ENCODE results near the gene FAM53A. TPM values are rescaled to one million over a fixed set of nuclear protein-coding genes. Genes with fewer than 3 reads are reported as not detected.

Gene FAM53A

DNA sequence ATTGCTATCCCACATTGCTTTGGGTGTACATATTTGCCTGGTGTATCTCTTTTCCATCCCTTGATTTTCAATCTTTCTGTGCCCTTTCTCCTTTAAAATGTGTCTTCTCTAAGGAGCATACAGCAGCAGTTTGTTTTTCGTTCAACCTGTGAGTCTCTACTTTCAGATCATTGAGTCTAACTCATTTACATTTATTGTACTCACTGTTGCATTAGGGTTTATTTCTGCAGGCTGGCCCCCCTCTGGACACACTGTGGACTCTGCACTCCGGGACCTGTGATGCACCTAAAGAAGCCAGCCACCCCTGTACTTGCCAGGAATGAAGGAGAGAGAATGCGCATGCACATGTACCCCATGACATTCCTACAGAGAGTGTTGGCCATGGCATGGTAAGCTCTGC, 93.0 kb downstream of the FAM53A start:
- H2BK12ac ChIP-seq (ENCODE audit: low read length in 2 of 2): no peak overlapping the region
- H4K91ac ChIP-seq (ENCODE audit: low read length): no peak overlapping the region
- H3K27ac ChIP-seq (ENCODE audit: low read length, poor library complexity, severe bottlenecking): no peak overlapping the region
- no peak for DNase-seq
- no peak overlapping the region for H3K4me3 ChIP-seq (ENCODE audit: insufficient read depth in 1 of 2, low read depth in 1 of 2, low read length in 2 of 2)
- no peak overlapping the region for H2AFZ ChIP-seq (ENCODE audit: low read depth, low read length)
- no peak overlapping the region for H3K23ac ChIP-seq (ENCODE audit: low read length in 2 of 2)
- H3K14ac ChIP-seq (ENCODE audit: low read length in 2 of 2): no peak overlapping the region
- no peak overlapping the region for H3K9ac ChIP-seq (ENCODE audit: low read length)
- H3K36me3 ChIP-seq (ENCODE audit: control insufficient read depth in 1 of 2, insufficient read depth in 2 of 2, low read depth in 1 of 2, low read length in 2 of 2): no peaks in the 10 kb centered on the region
- peaks cover 0 to 21% of the 10 kb centered on the region in 2 experiments for H3K27me3 ChIP-seq (ENCODE audit: control insufficient read depth in 1 of 2, insufficient read depth in 1 of 2, low read length in 2 of 2)
- peaks cover 37% of the 10 kb centered on the region for H3K9me3 ChIP-seq (ENCODE audit: control insufficient read depth, low read length)
- no peak overlapping the region for H4K8ac ChIP-seq (ENCODE audit: low read length)
- no peak overlapping the region for H3K18ac ChIP-seq (ENCODE audit: low read depth in 1 of 2, low read length in 2 of 2)
- no peaks in the 10 kb centered on the region for H3K79me1 ChIP-seq (replicated peaks; ENCODE audit: low read length, poor library complexity, severe bottlenecking)
- no peak overlapping the region for H3K4ac ChIP-seq (ENCODE audit: low read depth in 1 of 2, low read length in 2 of 2)
- H2BK5ac ChIP-seq (ENCODE audit: low read depth, low read length, poor library complexity, severe bottlenecking): no peak overlapping the region
- no peak overlapping the region for H2AK5ac ChIP-seq (ENCODE audit: low read length, severe bottlenecking)
- 88% methylated on average over 3 of the region's 3 CpGs for WGBS
- no peaks in the 10 kb centered on the region for H3K4me1 ChIP-seq (ENCODE audit: control insufficient read depth, insufficient read depth, low read depth, low read length)
- H2BK120ac ChIP-seq (ENCODE audit: low read depth, low read length): no peak overlapping the region
- H2BK15ac ChIP-seq (ENCODE audit: low read depth, poor library complexity, severe bottlenecking): no peak overlapping the region
- no peak overlapping the region for H3K4me2 ChIP-seq (ENCODE audit: low read length, poor library complexity, severe bottlenecking)

- Histone ChIP-seq H2BK5ac (ENCODE audit: low read depth, low read length, poor library complexity, severe bottlenecking) (no peak overlapping the region), H3K9ac (ENCODE audit: low read length) (no peak overlapping the region), H3K4ac (ENCODE audit: low read depth in 1 of 2, low read length in 2 of 2) (no peak overlapping the region), H2AK5ac (ENCODE audit: low read length, severe bottlenecking) (no peak overlapping the region), H3K23ac (ENCODE audit: low read length in 2 of 2) (no peak overlapping the region), H4K8ac (ENCODE audit: low read length) (no peak overlapping the region), H3K4me2 (ENCODE audit: low read length, poor library complexity, severe bottlenecking) (no peak overlapping the region), H3K79me1 (replicated peaks; ENCODE audit: low read length, poor library complexity, severe bottlenecking) (no peaks in the 10 kb centered on the region), H2AFZ (ENCODE audit: low read depth, low read length) (no peak overlapping the region), H3K4me3 (ENCODE audit: insufficient read depth in 1 of 2, low read depth in 1 of 2, low read length in 2 of 2) (no peak overlapping the region), H3K27ac (ENCODE audit: low read length, poor library complexity, severe bottlenecking) (no peak overlapping the region), H3K18ac (ENCODE audit: low read depth in 1 of 2, low read length in 2 of 2) (no peak overlapping the region), H2BK12ac (ENCODE audit: low read length in 2 of 2) (no peak overlapping the region), H2BK15ac (ENCODE audit: low read depth, poor library complexity, severe bottlenecking) (no peak overlapping the region), H3K9me3 (ENCODE audit: control insufficient read depth, low read length) (peaks cover 37% of the 10 kb centered on the region), H3K36me3 (ENCODE audit: control insufficient read depth in 1 of 2, insufficient read depth in 2 of 2, low read depth in 1 of 2, low read length in 2 of 2) (no peaks in the 10 kb centered on the region), H4K91ac (ENCODE audit: low read length) (no peak overlapping the region), H3K27me3 (ENCODE audit: control insufficient read depth in 1 of 2, insufficient read depth in 1 of 2, low read length in 2 of 2) (peaks cover 0 to 15% of the 10 kb centered on the region in 2 experiments), H3K14ac (ENCODE audit: low read length in 2 of 2) (no peak overlapping the region), H3K4me1 (ENCODE audit: control insufficient read depth, insufficient read depth, low read depth, low read length) (no peaks in the 10 kb centered on the region), H2BK120ac (ENCODE audit: low read depth, low read length) (no peak overlapping the region)
- DNase-seq: no peak
- WGBS: 68% methylated on average over 4 of the region's 4 CpGs
These were observed 93.9 kb downstream of the FAM53A start for GRCh38 chr4:1590244-1590643.

Small RNA genes within 50 kb of the gene (small RNA-seq; reads per million reads assigned to genes)
- gene RF00019 (ENCODE audit: low read depth): not detected
